ENCODE results near the gene TGM1. TPM values are rescaled to one million over a fixed set of nuclear protein-coding genes. Genes with fewer than 3 reads are reported as not detected.

Gene TGM1
- total RNA-seq, 1 donor = 33.4 TPM

Small RNA genes within 50 kb of the gene (small RNA-seq; reads per million reads assigned to genes)
- gene CHMP4A = not detected
- gene MDP1 = not detected

Other genes with a start within 250 kb of the TGM1 start
- under 0.01 TPM in 2 replicates for gene CARMIL3, start 211.2 kb downstream of the TGM1 start, total RNA-seq
- gene CPNE6, start 191.6 kb downstream of the TGM1 start, total RNA-seq = not detected in 2 replicates
- 20.4 and 23.9 TPM in 2 replicates for gene PCK2, start 168.9 kb downstream of the TGM1 start, total RNA-seq
- gene DCAF11, start 148.4 kb downstream of the TGM1 start, total RNA-seq = 88.3 and 88.7 TPM in 2 replicates
- gene NRL, start 148.2 kb downstream of the TGM1 start, total RNA-seq = 1.6 and 2.0 TPM in 2 replicates
- gene FITM1, start 132.5 kb downstream of the TGM1 start, total RNA-seq = 0.39 and 1.7 TPM in 2 replicates
- 22.4 and 72.6 TPM in 2 replicates for gene PSME1, start 127.0 kb downstream of the TGM1 start, total RNA-seq
- 11.4 and 13.6 TPM in 2 replicates for gene EMC9, start 121.6 kb downstream of the TGM1 start, total RNA-seq
- 32.6 and 48.4 TPM in 2 replicates for gene PSME2, start 116.6 kb downstream of the TGM1 start, total RNA-seq
- gene RNF31, start 115.7 kb downstream of the TGM1 start, total RNA-seq = 75.4 and 87.3 TPM in 2 replicates
- 42.4 and 46.6 TPM in 2 replicates for gene IRF9, start 101.9 kb downstream of the TGM1 start, total RNA-seq
- 14.2 and 15.7 TPM in 2 replicates for gene REC8, start 91.1 kb downstream of the TGM1 start, total RNA-seq
- gene IPO4, start 74.4 kb downstream of the TGM1 start, total RNA-seq = 20.4 and 36.2 TPM in 2 replicates
- gene TM9SF1, start 67.7 kb downstream of the TGM1 start, total RNA-seq = 73.8 and 74.5 TPM in 2 replicates
- 0.54 TPM in 1 of 2 replicates, not detected in the other for gene TSSK4, start 57.5 kb downstream of the TGM1 start, total RNA-seq
- 20.5 and 22.0 TPM in 2 replicates for gene CHMP4A, start 49.7 kb downstream of the TGM1 start, total RNA-seq
- 15.3 and 15.6 TPM in 2 replicates for gene MDP1, start 47.1 kb downstream of the TGM1 start, total RNA-seq
- gene NEDD8, start 30.8 kb downstream of the TGM1 start, total RNA-seq = 99.8 and 112 TPM in 2 replicates
- gene GMPR2, start 30.2 kb downstream of the TGM1 start, total RNA-seq = 79.6 and 117 TPM in 2 replicates
- gene TINF2, start 20.6 kb downstream of the TGM1 start, total RNA-seq = 57.4 and 70.3 TPM in 2 replicates
- 51.1 and 51.4 TPM in 2 replicates for gene RABGGTA, start 8.4 kb upstream of the TGM1 start, total RNA-seq
- gene DHRS1, start 36.6 kb upstream of the TGM1 start, total RNA-seq = 27.1 and 27.9 TPM in 2 replicates
- 20.4 and 30.3 TPM in 2 replicates for gene NOP9, start 36.7 kb upstream of the TGM1 start, total RNA-seq
- 9.0 and 11.0 TPM in 2 replicates for gene CIDEB, start 44.8 kb upstream of the TGM1 start, total RNA-seq
- gene LTB4R2, start 47.0 kb upstream of the TGM1 start, total RNA-seq = 6.3 and 6.8 TPM in 2 replicates
- 2.4 and 3.1 TPM in 2 replicates for gene LTB4R, start 48.3 kb upstream of the TGM1 start, total RNA-seq
- 2.0 and 2.7 TPM in 2 replicates for gene ADCY4, start 71.9 kb upstream of the TGM1 start, total RNA-seq
- 7.5 and 13.0 TPM in 2 replicates for gene RIPK3, start 76.8 kb upstream of the TGM1 start, total RNA-seq
- gene NFATC4, start 105.0 kb upstream of the TGM1 start, total RNA-seq = 41.8 and 59.3 TPM in 2 replicates
- 116 and 153 TPM in 2 replicates for gene NYNRIN, start 135.8 kb upstream of the TGM1 start, total RNA-seq
- 0.87 and 2.4 TPM in 2 replicates for gene CBLN3, start 166.5 kb upstream of the TGM1 start, total RNA-seq
- gene KHNYN, start 166.8 kb upstream of the TGM1 start, total RNA-seq = 143 and 152 TPM in 2 replicates
- gene SDR39U1, start 179.6 kb upstream of the TGM1 start, total RNA-seq = 14.1 and 23.2 TPM in 2 replicates
- gene CMA1, start 245.1 kb upstream of the TGM1 start, total RNA-seq = not detected in 2 replicates

All from placental epithelial cell (primary cell).